Measurements from ENCODE around the gene COG2.
A peak's percentile ranks its signal among the peaks of the same experiment; 100 is the strongest.

Gene COG2

DNA sequence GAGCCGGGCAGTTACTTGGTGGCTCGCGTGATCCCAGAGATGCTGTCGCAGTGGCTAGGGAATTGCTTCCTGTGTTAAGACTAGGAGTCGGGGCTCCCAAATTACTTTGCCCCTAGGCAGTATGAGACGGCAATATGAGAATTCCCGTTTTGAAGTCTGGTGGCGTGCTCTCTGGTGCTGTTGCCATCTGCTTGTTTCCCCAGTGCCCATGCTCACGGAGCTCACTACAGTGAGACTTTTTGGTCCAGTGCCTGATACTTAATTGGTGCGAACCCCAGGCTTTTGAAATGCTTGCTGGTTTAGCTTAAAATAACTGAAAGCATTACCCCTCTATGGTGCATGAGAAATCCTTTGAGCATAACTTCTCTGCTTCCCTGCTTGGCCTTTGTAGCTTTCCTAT, 49.3 kb downstream of the COG2 start:
- TF ChIP-seq, protein P1, sequence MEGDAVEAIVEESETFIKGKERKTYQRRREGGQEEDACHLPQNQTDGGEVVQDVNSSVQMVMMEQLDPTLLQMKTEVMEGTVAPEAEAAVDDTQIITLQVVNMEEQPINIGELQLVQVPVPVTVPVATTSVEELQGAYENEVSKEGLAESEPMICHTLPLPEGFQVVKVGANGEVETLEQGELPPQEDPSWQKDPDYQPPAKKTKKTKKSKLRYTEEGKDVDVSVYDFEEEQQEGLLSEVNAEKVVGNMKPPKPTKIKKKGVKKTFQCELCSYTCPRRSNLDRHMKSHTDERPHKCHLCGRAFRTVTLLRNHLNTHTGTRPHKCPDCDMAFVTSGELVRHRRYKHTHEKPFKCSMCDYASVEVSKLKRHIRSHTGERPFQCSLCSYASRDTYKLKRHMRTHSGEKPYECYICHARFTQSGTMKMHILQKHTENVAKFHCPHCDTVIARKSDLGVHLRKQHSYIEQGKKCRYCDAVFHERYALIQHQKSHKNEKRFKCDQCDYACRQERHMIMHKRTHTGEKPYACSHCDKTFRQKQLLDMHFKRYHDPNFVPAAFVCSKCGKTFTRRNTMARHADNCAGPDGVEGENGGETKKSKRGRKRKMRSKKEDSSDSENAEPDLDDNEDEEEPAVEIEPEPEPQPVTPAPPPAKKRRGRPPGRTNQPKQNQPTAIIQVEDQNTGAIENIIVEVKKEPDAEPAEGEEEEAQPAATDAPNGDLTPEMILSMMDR (IDR thresholded peaks at IDR 0.05; ENCODE audit: low read depth, low read length, missing control alignments), result no peak
- no peak for DNase-seq (ENCODE audit: extremely low read depth, low read depth)
- no peak overlapping the region for H3K4me3 ChIP-seq (replicated peaks; ENCODE audit: low read depth, low read length)

DNA sequence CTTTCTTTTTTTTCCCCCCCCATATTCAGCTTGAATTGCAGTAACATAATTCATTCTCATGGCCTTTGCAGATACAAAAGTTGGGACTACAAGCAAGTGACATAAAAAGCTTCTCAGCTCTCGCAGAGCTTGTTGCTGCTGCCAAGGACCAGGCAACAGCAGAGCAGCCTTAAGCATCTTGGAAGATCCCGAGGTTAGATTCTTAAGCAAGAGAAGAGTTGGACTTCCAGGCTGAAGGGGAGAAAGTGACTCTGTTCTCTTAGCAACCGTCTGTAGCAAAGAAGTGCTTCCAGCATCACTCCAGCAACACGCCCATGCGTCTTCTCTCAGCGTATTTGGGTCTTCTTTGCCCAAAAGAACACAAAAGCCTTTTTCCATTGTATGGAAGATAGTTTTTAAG, 50.9 kb downstream of the COG2 start:
- no peak overlapping the region for H3K4me3 ChIP-seq (replicated peaks; ENCODE audit: low read depth, low read length)
- DNase-seq (ENCODE audit: extremely low read depth, low read depth), result no peak
- TF ChIP-seq, protein P1 (IDR thresholded peaks at IDR 0.05; ENCODE audit: low read depth, low read length, missing control alignments), result no peak

DNA sequence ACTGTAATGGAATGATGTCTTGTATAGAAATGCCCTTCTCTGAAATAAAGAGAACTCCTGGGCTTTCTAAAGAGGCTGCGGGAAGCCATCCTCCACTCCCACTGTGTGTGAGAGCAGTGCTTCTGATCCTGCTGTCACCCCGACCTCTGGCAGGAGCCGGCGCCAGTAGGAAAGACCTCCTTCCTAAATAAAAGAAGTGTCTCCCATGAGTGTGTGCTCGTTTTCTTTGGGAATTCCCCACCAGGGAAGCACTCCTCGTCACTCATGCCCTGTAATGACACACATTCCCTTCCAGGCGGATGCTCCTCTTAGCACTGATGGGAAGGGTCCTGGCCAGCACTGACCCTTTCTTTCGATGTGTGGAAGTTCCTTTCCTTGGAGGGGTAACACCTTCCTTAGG, 51.5 kb downstream of the COG2 start:
- TF ChIP-seq, protein P1 (IDR thresholded peaks at IDR 0.05; ENCODE audit: low read depth, low read length, missing control alignments), result no peak
- no peak for DNase-seq (ENCODE audit: extremely low read depth, low read depth)
- H3K4me3 ChIP-seq (replicated peaks; ENCODE audit: low read depth, low read length), result no peak overlapping the region

DNA sequence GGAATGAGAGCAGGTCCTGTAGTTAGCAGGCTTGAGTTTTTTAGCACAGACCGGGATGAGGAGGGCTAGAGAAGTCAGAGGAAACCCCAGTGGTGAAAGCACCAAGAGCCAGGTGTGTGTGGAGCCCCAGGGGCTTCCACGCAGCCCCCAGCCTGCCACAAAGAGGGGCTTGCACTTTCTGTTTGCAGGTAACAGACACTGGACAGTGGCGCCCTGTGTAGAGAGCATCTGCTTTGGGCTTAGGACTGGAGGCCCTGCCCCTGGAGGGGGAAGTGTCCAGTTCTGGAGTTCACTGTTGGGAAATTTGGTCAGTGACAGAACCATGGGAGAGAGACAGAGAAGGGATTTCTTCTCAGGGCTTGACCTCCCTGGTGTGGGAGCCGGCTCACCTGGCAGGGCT, 52.2 kb downstream of the COG2 start:
- TF ChIP-seq, protein P1 (IDR thresholded peaks at IDR 0.05; ENCODE audit: low read depth, low read length, missing control alignments), result no peak
- no peak overlapping the region for H3K4me3 ChIP-seq (replicated peaks; ENCODE audit: low read depth, low read length)
- no peak for DNase-seq (ENCODE audit: extremely low read depth, low read depth)

DNA sequence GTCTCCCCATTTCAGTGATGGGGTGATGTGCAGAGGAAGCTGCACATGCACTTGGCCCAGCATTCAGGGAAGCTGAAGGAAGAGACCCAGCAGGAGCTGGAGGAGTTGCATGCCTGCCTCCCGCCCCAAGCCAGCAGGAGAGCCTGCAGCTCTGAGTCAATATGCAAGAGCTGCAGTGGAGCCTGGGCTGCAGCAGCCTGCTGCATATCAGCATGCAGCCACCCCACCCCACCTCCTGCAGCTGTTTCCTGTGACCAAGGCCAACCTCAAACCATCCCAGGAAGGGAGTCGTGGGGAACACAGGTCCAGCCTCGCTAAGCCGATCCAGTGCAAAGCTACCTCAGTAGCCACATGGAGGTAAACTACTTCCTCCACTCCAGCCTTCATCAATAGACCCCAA, 52.7 kb downstream of the COG2 start:
- DNase-seq (ENCODE audit: extremely low read depth, low read depth), result no peak
- H3K4me3 ChIP-seq (replicated peaks; ENCODE audit: low read depth, low read length), result no peak overlapping the region
- TF ChIP-seq, protein P1 (IDR thresholded peaks at IDR 0.05; ENCODE audit: low read depth, low read length, missing control alignments), result no peak

DNA sequence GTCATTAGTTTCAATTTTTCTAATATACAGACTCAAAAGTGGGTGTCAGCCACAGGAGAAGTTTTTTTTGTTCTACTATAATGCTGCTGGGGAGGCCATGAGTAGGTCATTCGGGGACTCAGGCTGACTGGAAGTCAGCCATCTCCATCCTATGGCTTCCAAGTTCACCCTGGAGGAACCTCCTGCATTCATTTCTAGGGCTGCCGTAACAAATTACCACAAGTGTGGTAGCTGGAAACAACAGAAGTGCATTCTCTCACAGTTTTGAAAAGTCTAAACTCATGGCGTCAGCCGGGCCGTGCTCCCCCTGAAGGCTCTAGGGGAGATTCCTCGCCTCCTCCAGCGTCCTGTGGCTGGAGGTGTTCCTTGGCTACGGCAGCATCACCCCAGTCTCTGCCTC, 53.9 kb downstream of the COG2 start:
- TF ChIP-seq, protein P1 (IDR thresholded peaks at IDR 0.05; ENCODE audit: low read depth, low read length, missing control alignments), result no peak
- no peak overlapping the region for H3K4me3 ChIP-seq (replicated peaks; ENCODE audit: low read depth, low read length)
- no peak for DNase-seq (ENCODE audit: extremely low read depth, low read depth)

DNA sequence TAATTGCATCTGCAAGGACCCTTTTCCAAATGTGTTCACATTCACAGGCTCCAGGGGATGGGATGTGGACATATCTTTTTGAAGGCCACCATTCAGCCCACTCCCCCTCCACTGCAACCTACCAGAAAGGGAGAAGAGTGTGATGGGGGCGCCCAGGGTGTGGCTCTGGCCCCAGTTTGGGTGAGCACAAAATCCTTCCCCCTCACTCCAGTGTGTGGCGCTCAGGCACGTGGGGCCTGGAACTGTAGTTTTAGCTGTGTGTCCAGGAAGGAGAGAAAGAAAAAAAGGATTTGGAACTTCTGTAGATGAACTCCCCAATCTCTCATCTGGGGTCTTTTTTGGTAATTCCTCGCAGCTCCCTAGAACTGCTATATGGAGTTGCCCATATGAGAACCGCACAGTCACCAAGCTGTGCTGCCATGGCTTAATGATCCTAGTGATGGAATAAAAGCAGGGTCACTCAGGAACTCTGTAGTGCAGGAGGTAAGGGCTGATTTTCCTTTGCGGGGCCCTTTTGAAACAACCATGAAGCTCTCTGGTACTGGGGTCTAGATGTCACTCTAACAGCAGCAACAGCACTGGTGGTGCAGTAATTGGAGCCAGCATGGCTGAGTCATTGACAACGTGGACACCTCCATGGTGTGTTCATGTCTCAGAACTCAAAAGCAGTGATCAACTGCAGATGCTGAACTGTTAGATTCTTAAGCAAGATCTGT, 54.6 kb downstream of the COG2 start:
- TF ChIP-seq, protein P1 (IDR thresholded peaks at IDR 0.05; ENCODE audit: low read depth, low read length, missing control alignments), result no peak
- no peak overlapping the region for H3K4me3 ChIP-seq (replicated peaks; ENCODE audit: low read depth, low read length)
- DNase-seq (ENCODE audit: extremely low read depth, low read depth), result peak; percentile 49
